NK-92 treated with Interleukin-12 subunit alpha and Interleukin-12 subunit beta, amount 100 ng/mL, for 24 hours (cell line): Measurements from ENCODE around the gene FAR1.
"Not testable (repeated sequence)": the region's sequence is repeated elsewhere in the genome, so short reads cannot be mapped to it uniquely, and the experiment has no call there.

ENCODE experiments used
- DNase-seq: peaks from one replicate; lab custom pipeline; 2025; lab: John Stamatoyannopoulos, UW

The FAR1 gene

DNA sequence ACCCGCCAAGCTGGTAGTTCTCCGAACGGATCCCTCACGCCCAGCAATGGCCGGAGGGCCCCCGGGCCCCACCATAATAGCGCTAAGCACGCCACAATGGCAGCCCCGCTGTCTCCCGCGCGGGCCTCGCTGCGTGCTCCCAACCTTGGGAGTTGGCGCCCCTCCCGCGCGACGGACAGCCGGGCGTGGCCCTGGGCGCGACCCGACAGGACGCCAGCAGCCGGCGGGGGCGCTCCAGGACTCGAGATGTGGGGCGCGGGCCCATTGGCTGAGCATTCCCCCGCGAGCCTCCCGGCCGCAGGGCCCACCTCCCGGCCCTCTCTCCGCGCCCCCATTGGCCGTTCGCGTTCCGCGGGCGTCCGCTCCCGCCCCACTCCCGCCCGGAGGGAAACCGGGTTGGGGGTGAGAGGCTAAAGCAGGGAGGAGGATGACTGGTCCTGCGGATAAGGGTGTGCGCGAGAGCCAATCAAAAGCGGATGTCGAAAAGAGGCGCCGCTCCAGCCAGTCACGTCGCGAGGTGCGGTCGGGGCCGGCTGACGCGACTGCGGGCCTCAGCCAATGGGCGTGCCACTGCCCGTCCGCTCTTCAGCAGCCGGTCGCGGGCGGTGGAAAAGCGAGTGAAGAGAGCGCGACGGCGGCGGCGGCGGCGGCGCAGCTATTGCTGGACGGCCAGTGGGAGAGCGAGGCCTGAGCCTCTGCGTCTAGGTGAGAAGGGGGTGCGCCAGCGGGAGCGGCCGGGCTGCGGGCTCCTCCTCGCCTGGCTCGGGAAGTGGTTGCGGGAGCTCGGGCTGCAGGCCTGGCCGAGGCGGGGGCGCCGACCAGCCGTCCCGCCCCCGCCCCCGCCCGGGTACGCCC is at the start of gene FAR1:
FAR1 (plus strand) TSS at position 567 of the 855 bp plus-strand sequence. CDS start 26,098 bp downstream, outside the sequence.
- peak; percentile 96 for DNase-seq

DNA sequence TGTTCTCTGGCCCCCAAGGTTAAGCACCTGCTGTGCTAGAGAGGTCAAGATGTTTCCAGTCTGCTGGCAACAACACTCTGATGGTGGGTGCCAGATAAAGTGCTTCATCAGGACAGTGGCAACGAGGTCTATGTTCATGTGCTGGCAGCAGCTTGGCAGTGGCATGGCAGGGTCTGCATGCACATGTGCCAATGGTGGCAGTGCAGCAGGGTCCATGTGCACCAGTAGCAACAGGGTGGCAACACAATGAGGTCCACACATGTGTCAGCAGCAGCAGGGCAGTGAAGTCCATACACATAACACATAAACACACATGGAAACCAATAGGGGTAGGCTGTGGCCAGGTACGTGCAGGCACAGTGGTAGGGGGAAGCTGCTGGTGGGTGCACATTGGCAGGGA is 48.4 kb upstream of the FAR1 start:
- DNase-seq: no peak

- DNase-seq: not testable (repeated sequence)
These were observed 41.6 kb upstream of the FAR1 start for GRCh38 chr11:13626818-13627217.

DNA sequence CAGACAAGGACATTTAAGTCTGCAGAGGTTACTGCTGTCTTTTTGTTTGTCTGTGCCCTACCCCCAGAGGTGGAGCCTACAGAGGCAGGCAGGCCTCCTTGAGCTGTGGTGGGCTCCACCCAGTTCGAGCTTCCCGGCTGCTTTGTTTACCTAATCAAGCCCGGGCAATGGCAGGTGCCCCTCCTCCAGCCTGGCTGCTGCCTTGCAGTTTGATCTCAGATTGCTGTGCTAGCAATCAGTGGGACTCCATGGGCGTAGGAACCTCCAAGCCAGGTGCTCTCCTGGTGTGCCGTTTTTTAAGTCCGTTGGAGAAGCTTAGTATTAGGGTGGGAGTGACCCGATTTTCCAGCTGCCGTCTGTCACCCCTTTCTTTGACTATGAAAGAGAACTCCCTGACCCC is 39.8 kb upstream of the FAR1 start:
- not testable (repeated sequence) for DNase-seq

DNA sequence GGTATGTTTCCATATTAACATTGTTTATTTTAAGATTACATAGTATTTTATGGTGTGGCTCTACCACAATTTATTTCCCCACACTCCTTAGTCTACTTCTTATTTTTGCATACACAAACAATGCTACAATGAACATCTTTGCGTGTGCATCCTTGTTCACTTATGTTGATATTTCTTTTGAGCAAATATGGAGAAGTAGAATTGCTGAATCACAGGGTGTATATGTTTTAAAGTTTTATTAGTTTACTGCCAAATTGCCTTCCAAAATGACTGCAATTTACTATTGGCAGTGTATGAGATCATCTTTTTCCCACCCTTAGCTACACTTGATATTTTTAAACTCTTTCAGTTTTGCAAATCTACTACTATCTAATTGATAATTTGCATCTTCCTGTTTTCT is 38.7 kb upstream of the FAR1 start:
- no peak for DNase-seq

- DNase-seq: no peak
These were observed 33.2 kb upstream of the FAR1 start for GRCh38 chr11:13635290-13635689.

DNA sequence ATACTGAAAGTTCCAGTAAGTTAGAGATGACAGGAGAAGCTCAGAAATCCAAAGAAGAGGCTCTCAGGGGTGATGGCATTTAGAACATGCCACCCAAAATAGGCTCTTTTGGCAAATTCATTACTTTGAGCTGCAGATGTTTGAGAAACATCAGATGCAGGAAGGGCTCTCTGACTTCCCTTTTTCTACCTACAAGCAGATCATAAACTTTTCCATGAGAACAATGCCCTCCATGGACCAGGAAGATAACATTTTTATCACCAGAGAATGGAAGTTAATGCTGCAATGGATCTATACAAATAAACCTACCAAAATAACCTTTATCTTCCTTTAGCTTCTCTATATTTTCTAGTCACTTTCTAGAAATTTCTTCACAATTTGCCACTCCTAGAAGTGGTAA is 32.7 kb upstream of the FAR1 start:
- DNase-seq: no peak

GRCh38 chr11:13637125-13638069 is 31.1 kb upstream of the FAR1 start:
- no peak for DNase-seq

DNA sequence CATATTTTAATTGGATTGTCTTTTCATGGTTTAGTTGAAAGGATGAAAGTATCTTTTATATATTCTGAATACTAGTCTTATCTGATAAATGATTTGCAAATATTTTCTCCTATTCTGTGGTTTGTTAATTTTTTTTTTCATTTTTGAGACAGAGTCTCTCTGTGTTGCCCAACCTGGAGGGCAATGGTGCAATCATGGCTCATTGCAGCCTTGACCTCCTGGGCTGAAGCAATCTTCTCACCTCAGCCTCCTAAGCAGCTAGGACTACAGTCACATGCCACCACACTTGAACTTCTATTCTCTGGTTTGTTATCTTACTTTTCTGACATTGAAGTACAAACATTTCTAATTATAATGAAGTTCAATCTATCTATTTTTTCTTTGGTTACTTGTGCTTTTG is 30.0 kb upstream of the FAR1 start:
- DNase-seq: peak; percentile 42

- DNase-seq: no peak
These were observed 23.3 kb upstream of the FAR1 start for GRCh38 chr11:13644997-13645687.

- DNase-seq: no peak
These were observed 21.1 kb upstream of the FAR1 start for GRCh38 chr11:13647391-13647790.

GRCh38 chr11:13649619-13650018 is 18.8 kb upstream of the FAR1 start:
- DNase-seq: no peak

GRCh38 chr11:13651515-13651914 is 17.0 kb upstream of the FAR1 start:
- not testable (repeated sequence) for DNase-seq

GRCh38 chr11:13661074-13661623 is 7.3 kb upstream of the FAR1 start:
- DNase-seq: no peak

DNA sequence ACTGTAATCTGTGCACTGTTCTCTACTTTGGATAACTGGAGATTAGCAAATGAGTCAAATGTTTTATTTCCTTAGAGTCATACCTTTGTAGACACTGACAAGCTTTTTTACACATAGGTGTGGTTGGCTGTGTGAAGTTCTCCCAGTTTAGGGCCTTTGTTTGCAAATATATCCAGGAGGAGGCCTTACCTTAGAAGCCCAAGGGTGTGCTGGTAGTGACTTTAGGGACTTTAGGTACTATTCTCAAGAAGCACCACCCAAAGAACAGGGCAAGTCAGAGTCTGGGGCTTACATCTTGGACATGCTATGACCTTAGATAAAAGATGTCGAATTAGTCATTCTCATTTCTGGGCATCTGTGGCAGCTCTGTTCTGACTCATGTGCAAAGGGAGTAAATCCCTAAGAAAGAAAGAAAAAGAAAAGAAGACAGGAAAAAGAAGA is 4.8 kb upstream of the FAR1 start:
- DNase-seq: no peak

- DNase-seq: no peak
These were observed 4.1 kb upstream of the FAR1 start for GRCh38 chr11:13664351-13664750.

DNA sequence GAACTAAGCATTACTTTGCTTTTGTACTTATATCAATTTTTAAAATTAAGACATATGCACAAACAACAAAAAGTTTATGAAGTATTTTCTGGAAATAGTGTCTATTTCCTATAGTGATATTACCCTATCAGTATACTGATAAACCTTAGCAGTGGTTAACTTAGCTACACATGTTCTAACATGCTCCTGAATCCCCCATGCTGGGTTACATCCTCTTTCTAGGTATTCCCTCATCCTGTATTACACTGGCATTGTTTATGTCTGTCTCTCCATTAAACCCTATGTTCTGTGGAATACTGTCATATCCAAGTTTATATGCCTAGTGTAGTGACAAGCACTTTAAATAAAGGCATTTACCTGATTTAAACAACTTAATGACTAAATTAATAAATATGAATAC is 1.8 kb upstream of the FAR1 start:
- no peak for DNase-seq

DNA sequence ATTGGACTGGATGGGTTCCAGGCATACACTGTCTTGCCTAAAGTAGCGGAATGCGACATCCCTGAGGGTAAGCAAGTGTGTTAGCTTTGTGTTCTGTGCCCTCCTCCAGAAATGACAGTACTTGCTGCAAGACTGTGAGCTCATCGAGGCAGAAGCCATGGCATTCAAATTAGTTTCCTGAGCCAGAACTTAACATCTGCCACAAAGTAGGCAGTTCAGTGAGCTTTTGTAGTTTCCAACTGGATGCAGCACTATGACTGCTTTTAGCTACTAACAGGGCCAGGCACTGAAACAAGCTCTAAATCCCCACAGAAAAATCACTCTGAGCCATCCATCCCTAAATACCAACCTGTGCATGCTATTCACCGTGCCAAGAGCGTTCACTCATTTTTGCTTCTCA is 1.2 kb upstream of the FAR1 start:
- no peak for DNase-seq

DNA sequence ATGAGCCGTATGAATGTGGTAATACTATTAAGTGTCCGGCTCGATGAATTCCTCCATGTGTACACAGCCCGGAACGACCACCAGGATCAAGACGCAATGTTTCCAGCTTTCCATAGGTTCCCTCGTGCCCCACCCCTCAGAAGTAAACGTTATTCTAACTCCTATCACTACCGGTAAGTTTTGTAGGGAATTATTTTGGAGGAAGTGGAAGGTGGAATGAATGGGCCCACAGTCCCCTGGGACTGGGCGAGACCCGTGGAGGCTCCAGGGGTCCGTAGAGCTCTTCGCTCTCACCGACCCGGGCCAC is 720 bp upstream of the FAR1 start:
- no peak for DNase-seq

DNA sequence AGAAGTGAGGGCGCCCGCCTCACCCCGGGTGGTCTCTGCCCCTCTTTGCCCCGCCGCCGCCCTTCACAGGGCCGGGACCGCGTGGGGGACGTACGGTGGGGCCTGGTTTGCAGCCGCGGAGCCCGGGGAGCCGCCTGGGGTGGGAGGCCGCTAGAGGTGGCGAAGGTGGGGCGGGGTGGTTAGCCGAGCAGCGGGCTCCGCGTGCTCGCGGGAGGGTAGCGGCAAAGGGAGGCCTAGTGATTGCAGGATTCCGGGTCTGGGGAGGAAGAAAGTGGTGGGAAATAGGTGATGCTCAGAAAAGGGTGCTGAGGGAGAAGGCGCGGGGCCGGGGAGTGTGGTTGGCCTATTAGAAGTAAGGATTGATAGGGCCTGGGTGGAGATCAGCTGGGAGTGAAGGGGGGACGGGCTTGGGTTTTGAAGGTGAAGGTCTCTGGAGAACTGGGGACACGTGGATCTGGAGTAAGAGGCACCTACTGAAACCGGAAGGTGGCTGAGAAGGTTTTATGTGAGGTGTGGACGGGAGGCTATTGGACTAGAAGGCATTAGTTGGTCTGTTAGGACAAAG is 571 bp downstream of the FAR1 start:
- peak; percentile 73 for DNase-seq

GRCh38 chr11:13669544-13670488 is 1.3 kb downstream of the FAR1 start:
- DNase-seq: no peak
